ENCODE data around the gene PLRG1.

Gene PLRG1

GRCh38 chr4:154491341-154492271, 58.6 kb downstream of the PLRG1 start, which contains the start of gene DCHS2:
DCHS2 (minus strand) TSS chr4:154491799; CDS start chr4:154491355, 444 bp downstream.
- H3K4me3 ChIP-seq (ENCODE audit: low read depth, low read length), result peak within 1 kb of the TSS; percentile 63
- H3K36me3 ChIP-seq, result no peaks in the 10 kb centered on the region
- no peak for TF ChIP-seq CTCF (IDR thresholded peaks at IDR 0.05; ENCODE audit: low read depth, low read length)
- peaks cover 20% of the 10 kb centered on the region for H3K27me3 ChIP-seq
- no peaks in the 10 kb centered on the region for H3K9me3 ChIP-seq
- no peaks in the 10 kb centered on the region for H3K4me1 ChIP-seq
- peak; percentile 55 for DNase-seq

GRCh38 chr4:154490583-154491340, 59.4 kb downstream of the PLRG1 start:
- no peaks in the 10 kb centered on the region for H3K4me1 ChIP-seq
- peaks cover 20% of the 10 kb centered on the region for H3K27me3 ChIP-seq
- H3K9me3 ChIP-seq, result no peaks in the 10 kb centered on the region
- peak overlapping the region; percentile 63 for H3K4me3 ChIP-seq (ENCODE audit: low read depth, low read length)
- peak; percentile 16 for DNase-seq
- no peak for TF ChIP-seq CTCF (IDR thresholded peaks at IDR 0.05; ENCODE audit: low read depth, low read length)
- no peaks in the 10 kb centered on the region for H3K36me3 ChIP-seq

GRCh38 chr4:154490234-154490582, 60.0 kb downstream of the PLRG1 start:
- no peak for TF ChIP-seq CTCF (IDR thresholded peaks at IDR 0.05; ENCODE audit: low read depth, low read length)
- Histone ChIP-seq H3K9me3 (no peaks in the 10 kb centered on the region), H3K36me3 (no peaks in the 10 kb centered on the region), H3K4me3 (ENCODE audit: low read depth, low read length) (no peak overlapping the region), H3K27me3 (peaks cover 20% of the 10 kb centered on the region), H3K4me1 (no peaks in the 10 kb centered on the region)
- no peak for DNase-seq

- Histone ChIP-seq H3K36me3 (no peaks in the 10 kb centered on the region), H3K4me3 (ENCODE audit: low read depth, low read length) (no peak overlapping the region), H3K9me3 (no peaks in the 10 kb centered on the region), H3K27me3 (peaks cover 20% of the 10 kb centered on the region), H3K4me1 (no peaks in the 10 kb centered on the region)
- no peak for DNase-seq
- no peak for TF ChIP-seq CTCF (IDR thresholded peaks at IDR 0.05; ENCODE audit: low read depth, low read length)
Observed at GRCh38 chr4:154489558-154490233, 60.5 kb downstream of the PLRG1 start.

- peaks cover 22% of the 10 kb centered on the region for H3K27me3 ChIP-seq
- no peak for DNase-seq
Observed at GRCh38 chr4:154487145-154487544, 63.1 kb downstream of the PLRG1 start.

More at GRCh38 chr4:154487145-154487544, 63.1 kb downstream of the PLRG1 start:
- Histone ChIP-seq H3K4me3 (ENCODE audit: low read depth, low read length) (no peak overlapping the region), H3K9me3 (no peaks in the 10 kb centered on the region), H3K36me3 (no peaks in the 10 kb centered on the region), H3K4me1 (no peaks in the 10 kb centered on the region)
- TF ChIP-seq CTCF (IDR thresholded peaks at IDR 0.05; ENCODE audit: low read depth, low read length), result no peak
